ENCODE data around the gene IPCEF1.
A peak's percentile ranks its signal among the peaks of the same experiment; 100 is the strongest.

The IPCEF1 gene

GRCh38 chr6:154154389-154154967, 202.1 kb downstream of the IPCEF1 start:
- DNase-seq (ENCODE audit: low read depth), result peak; percentile 80
- no peak overlapping the region for H3K4me3 ChIP-seq (ENCODE audit: control insufficient read depth, low read depth, low read length)
- TF ChIP-seq CTCF (conservative IDR thresholded peaks at IDR 0.05; ENCODE audit: control insufficient read depth, insufficient read depth, low read depth, low read length), result peak; percentile 73

- H3K4me3 ChIP-seq (ENCODE audit: control insufficient read depth, low read depth, low read length), result no peak overlapping the region
- no peak for TF ChIP-seq CTCF (conservative IDR thresholded peaks at IDR 0.05; ENCODE audit: control insufficient read depth, insufficient read depth, low read depth, low read length)
These were observed 212.8 kb downstream of the IPCEF1 start for GRCh38 chr6:154143753-154144152.

GRCh38 chr6:154140743-154141142, 215.9 kb downstream of the IPCEF1 start:
- H3K4me3 ChIP-seq (ENCODE audit: control insufficient read depth, low read depth, low read length), result no peak overlapping the region
- no peak for TF ChIP-seq CTCF (conservative IDR thresholded peaks at IDR 0.05; ENCODE audit: control insufficient read depth, insufficient read depth, low read depth, low read length)
- DNase-seq (ENCODE audit: low read depth), result no peak

More at GRCh38 chr6:154143753-154144152, 212.8 kb downstream of the IPCEF1 start:
- no peak for DNase-seq (ENCODE audit: low read depth)

GRCh38 chr6:154139892-154140291, 216.7 kb downstream of the IPCEF1 start:
- TF ChIP-seq CTCF (conservative IDR thresholded peaks at IDR 0.05; ENCODE audit: control insufficient read depth, insufficient read depth, low read depth, low read length), result no peak
- H3K4me3 ChIP-seq (ENCODE audit: control insufficient read depth, low read depth, low read length), result no peak overlapping the region
- no peak for DNase-seq (ENCODE audit: low read depth)

GRCh38 chr6:154138793-154139192, 217.8 kb downstream of the IPCEF1 start:
- no peak overlapping the region for H3K4me3 ChIP-seq (ENCODE audit: control insufficient read depth, low read depth, low read length)
- DNase-seq (ENCODE audit: low read depth), result peak; percentile 4
- TF ChIP-seq CTCF (conservative IDR thresholded peaks at IDR 0.05; ENCODE audit: control insufficient read depth, insufficient read depth, low read depth, low read length), result no peak

- TF ChIP-seq CTCF (conservative IDR thresholded peaks at IDR 0.05; ENCODE audit: control insufficient read depth, insufficient read depth, low read depth, low read length), result no peak
- H3K4me3 ChIP-seq (ENCODE audit: control insufficient read depth, low read depth, low read length), result no peak overlapping the region
- no peak for DNase-seq (ENCODE audit: low read depth)
These were observed 222.0 kb downstream of the IPCEF1 start for GRCh38 chr6:154134471-154135147.

Measured in fibroblast of mammary gland (primary cell).